Stimulated activated CD8-positive, alpha-beta memory T cell treated with anti-CD3 and anti-CD28 coated beads, Interleukin-12 subunit alpha, Interleukin-12 subunit beta, amount 100 ng/mL, for 24 hours (primary cell): ENCODE measurements around the gene ZNRF3.
A peak's percentile ranks its signal among the peaks of the same experiment; 100 is the strongest.
"Not testable (repeated sequence)": the region's sequence is repeated elsewhere in the genome, so short reads cannot be mapped to it uniquely, and the experiment has no call there.

Experiments used
- DNase-seq: peaks from one replicate; pipeline ENCODE4 v3.0.0-alpha.2; 2020; ENCODE audit errors: extremely low read depth

Gene ZNRF3

DNA sequence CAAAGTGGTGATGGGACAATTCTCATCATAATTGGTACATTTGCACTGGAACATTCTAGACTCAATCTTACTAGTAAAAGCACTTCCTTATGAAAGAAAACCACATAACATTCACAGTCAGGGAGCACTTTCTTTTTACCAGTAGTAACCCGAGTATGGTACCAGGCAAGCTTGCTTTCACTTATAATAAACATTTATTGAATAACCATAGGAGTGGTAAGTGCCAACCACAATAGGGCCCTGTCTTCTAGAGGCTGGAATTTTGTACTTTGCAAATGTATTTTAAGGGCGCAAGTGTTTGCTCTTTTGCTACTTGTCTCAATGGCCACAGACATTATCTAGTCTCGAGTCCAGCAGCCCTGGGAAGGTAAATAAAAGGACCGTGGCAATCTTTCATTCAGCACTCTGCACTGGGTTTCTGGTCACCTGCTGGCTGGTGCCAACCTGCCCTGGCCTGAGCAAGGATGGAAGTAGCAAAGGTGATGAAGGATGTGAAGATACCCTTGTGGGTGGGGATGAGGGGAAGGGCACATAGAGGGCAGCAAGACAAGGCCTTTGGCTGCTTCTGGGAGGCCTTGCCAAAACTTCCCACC, 154.1 kb downstream of the ZNRF3 start:
- no peak for DNase-seq

DNA sequence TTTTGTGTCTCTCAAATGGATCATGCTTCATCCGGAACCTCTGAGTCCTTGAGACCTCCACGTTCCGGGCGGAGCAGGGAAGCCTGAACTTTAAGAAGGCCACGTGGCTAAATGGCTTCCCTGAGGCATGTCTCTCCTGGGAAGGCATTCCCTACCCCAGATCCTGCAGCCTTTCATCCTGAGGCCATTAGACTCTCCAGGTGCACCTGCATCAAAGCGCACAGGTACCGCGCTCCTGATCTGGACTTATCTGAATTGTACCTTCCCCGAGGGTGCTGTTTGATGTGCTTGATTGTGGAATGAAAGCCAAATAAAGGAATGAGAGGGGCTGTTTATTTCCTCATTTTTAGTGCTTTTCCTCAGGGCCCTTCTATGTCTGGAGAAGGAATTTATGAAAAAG, 155.8 kb downstream of the ZNRF3 start:
- DNase-seq, result no peak

DNA sequence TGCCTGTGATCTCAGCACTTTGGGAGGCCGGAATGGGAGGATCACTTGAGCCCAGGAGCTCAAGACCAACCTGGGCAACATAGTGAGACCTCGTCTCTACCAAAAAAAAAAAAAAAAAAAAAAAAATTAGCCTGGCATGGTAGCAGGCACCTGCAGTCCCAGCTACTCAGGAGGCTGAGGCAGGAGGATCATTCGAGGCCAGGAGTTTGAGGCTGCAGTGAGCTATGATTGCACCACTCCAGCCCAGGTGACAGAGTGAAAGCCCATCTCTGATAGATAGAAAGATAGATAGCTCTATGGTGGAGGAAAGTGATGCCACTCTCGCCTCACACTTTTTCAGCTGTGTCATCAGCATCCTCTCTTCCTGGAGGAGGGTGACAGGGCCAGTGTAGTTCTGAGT, 156.3 kb downstream of the ZNRF3 start:
- not testable (repeated sequence) for DNase-seq

DNA sequence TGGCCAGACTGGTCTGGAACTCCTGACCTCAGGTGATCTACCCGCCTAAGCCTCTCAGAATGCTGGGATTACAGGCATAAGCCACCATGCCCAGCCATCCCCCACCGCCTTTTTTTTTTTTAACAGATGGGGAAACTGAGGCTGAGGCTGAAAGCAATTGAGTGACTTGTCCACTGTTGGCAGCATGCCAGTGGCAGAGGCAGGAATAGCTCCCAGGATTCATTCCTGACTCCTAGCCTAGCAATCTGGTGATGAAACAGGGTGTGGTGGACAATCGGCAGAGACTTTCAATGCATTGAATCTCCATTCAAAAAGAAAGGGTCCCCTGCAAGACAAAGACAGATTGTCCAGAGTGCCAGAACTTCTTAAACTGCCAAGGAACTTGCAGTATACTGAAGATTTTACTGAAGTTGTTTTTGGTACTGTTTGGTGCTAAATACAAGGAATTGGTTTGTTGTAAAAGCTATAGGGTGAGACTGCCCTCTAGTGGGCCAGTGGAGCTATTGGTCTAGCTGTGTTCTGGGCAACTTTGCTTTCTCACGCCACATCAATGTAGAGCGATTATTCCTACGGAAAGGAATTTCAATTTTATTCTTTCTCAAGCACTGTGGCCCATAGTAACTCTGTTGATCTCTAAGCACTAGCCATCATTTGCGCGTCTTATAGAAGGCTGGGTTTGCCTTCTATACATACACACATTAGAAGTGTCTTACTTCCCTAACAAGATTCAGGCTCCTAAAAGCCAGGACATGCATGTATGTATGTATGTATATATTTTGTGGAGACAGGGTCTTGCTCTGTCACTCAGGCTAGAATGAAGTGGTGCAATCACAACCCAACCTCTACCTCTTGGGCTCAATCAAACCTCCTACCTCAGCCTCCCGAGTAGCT, 157.3 kb downstream of the ZNRF3 start:
- DNase-seq, result peak; percentile 20

DNA sequence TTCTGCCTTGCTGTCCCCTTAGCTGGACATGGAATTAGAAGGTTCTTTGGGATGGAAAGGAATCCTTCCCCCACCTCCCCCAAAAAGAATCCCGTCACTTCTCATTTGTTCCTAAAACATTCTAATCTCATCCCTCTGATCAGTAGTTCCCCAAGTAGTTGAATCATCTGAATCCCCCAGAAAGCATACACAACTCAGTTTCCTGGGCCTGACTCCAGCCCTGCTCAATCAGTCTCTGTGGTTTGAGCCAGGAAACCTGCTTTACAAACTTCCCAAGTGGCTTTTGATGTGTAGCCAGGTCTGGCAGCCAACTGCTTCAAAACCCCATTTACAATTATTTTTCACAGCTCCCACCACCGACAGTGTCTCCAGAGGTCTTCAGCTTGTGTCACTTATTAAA, 158.0 kb downstream of the ZNRF3 start:
- DNase-seq, result no peak

DNA sequence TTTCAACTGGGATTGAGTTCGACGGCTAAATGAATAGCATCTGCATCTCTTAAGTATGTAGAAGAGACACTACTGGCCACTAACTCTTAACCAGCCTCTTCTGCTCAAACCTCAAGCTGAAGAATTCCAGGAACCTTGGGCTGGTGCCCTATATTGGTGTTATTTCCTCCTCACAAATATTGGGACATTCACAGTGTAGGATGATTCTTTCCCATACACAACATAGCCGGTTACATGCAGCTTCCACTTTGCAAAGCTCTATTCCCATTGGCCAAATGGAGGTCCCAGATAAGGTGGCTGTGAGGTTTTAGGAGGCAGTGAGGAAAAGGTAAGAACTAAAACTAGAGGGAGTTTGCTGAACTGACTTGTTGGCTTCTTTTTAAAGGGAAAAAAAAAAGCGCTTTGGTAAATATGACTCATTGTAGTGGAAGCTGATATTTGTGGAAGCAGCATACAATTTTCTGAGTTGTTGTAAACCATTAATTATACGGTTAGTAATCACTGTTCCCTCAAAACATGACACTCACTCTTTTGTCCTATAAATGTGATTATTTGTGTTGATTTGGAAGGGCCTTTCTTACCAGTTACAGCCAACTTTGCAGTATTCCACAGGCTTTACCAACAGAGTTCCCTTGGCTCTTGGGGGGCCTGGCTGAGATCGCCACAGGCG, 160.7 kb downstream of the ZNRF3 start:
- DNase-seq, result no peak

DNA sequence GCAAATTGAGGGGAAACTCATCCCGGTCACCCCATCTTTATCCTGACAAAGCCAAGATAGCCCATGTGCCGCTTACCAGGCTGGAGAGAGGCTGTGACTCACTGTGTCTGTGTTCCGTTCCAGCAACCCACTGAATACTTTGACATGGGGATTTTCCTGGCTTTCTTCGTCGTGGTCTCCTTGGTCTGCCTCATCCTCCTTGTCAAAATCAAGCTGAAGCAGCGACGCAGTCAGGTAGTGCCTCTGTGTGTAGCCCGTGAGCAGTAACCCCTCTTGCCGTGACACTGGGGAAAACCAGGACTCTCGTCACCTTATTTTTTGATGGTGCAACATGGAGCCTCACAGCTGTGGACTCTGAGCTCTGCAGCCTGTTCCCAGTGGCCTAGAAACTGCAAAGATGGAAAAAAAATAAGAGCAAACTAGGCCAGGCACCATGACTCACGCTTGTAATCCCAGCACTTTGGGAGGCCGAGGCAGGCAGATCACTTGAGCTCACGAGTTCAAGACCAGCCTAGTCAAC, 161.3 kb downstream of the ZNRF3 start:
- DNase-seq, result no peak

DNA sequence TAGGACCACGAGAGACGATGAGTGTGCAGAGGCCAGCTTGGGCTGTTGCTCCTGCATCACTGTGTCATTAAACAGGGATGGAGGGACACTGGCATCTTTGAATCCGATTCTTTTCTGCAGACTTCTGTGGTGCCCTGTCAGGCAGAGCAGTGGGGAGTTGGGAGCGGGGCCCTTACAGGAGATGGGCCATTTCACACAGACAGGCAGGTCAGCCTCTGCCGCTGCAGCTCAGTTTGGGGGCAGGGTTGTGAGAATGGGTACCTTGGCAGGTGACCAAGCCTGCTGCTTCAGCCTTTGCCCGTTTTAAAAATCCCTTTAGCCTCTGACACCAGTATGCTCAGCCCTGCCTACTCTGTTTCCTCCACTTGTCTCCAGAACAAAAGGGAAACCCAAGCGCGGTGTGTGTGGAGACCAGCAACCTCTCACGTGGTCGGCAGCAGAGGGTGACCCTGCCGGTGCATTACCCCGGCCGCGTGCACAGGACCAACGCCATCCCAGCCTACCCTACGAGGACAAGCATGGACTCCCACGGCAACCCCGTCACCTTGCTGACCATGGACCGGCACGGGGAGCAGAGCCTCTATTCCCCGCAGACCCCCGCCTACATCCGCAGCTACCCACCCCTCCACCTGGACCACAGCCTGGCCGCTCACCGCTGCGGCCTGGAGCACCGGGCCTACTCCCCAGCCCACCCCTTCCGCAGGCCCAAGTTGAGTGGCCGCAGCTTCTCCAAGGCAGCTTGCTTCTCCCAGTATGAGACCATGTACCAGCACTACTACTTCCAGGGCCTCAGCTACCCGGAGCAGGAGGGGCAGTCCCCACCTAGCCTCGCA, 165.7 kb downstream of the ZNRF3 start:
- DNase-seq, result no peak

DNA sequence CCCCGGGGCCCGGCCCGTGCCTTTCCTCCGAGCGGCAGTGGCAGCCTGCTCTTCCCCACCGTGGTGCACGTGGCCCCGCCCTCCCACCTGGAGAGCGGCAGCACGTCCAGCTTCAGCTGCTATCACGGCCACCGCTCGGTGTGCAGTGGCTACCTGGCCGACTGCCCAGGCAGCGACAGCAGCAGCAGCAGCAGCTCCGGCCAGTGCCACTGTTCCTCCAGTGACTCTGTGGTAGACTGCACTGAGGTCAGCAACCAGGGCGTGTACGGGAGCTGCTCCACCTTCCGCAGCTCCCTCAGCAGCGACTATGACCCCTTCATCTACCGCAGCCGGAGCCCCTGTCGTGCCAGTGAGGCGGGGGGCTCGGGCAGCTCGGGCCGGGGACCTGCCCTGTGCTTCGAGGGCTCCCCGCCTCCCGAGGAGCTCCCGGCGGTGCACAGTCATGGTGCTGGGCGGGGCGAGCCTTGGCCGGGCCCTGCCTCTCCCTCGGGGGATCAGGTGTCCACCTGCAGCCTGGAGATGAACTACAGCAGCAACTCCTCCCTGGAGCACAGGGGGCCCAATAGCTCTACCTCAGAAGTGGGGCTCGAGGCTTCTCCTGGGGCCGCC, 166.4 kb downstream of the ZNRF3 start:
- no peak for DNase-seq

DNA sequence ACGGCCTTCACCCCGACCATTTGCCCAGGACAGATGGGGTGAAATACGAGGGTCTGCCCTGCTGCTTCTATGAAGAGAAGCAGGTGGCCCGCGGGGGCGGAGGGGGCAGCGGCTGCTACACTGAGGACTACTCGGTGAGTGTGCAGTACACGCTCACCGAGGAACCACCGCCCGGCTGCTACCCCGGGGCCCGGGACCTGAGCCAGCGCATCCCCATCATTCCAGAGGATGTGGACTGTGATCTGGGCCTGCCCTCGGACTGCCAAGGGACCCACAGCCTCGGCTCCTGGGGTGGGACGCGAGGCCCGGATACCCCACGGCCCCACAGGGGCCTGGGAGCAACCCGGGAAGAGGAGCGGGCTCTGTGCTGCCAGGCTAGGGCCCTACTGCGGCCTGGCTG, 167.1 kb downstream of the ZNRF3 start:
- DNase-seq, result no peak

DNA sequence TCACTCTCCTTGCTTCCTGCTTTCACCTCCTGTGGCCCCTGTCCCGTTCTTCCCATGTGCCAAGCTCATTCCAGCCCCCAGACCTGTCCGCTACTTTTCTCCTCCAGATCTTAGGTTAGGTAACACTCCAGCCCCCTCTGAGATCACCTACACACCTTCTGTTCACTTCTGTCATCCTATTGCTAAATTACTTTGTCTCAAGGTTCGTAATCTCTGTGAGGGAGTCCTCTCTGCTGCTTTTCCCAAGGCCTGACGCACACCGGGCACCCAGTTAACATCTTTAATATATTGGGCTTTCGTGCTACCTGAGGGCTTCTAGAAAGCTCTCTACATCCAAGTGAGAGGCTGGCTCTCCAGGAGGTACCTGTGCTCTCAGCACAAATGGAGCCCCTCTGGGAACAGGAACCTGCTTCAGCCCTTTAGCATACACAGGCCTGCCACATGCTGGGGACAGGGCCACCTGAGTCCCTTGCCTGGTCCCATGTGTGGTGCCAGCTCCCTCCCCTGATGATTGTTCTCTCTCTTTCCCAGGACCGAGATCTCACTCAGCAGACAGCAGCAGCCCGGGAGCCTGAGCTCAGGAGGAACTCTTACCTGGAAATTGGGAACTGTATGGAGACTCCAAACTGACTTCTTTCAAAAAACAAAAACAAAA, 169.8 kb downstream of the ZNRF3 start:
- DNase-seq, result no peak

DNA sequence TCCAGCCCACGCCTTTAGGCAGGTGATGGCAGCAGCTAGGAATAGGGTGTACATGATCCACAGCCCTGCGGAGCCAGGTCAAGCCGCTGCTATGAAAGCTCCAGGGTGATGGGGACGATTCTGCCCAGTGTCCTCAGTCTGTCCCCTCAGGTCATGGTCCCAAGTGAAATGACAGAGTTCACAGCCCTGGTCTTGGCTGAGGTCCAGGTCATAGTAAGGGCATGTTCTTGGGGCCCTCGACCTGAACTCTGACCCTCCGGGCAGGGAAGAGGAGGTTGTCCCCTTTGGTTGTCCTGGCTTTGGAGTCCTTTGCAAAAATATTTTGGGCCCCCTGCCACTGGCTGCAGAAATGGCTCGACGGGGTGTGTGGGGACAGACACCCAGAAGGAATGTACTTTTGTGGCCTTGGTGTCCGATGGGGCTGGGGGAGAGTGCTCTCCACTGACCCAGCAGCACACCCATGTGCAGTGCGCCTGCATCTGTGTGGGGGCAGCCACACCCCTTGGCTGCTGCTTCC, 170.9 kb downstream of the ZNRF3 start:
- DNase-seq, result no peak

DNA sequence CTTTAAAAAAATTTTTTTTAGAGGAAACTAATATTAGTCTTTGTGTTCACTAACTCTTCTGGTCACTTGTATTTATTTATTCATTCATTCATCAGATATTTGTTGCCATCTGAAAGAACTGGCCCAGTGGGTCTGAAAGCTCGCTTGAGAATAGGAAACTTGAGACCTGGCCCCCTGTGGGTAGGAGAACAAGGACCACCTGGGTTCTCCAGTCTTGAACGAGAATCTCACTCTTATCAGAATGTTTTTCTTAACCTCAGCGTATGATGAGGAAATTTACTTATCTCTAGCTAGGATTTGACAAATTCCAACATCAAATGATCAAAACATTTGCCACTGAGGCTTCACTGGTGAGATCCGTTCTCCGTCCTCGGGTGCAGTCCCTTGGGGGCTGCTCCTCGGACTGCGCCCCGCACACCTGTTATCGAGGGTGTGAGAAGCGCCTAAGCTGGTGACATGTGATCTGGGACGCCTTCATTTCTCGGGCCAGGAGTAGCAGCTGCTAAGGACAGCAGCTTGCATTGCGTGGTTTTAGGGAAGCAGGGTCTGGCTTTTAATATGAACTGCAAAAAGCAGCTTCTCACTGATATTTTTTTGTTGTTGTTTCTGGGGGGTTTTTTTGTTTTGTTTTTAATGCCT, 171.9 kb downstream of the ZNRF3 start:
- DNase-seq, result no peak

DNA sequence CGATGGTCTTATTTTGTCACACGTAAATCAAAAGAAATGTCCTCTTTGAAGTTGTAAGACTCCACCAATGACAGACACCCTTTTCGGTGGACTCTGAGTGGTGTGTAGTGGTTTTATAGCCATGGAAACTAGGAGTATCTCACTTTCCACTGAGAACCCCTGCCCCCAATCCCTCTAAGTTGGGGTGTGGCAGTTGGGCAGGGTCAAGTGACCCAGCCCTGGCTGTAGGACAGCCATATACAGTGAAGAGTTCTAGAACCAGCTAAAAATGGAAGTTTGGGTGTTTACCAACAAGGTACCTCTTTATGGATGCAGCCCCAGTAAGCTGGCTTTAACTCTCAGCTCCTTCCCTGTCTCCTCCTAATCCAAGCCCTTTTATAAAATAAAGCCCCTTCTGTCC, 173.1 kb downstream of the ZNRF3 start:
- no peak for DNase-seq

DNA sequence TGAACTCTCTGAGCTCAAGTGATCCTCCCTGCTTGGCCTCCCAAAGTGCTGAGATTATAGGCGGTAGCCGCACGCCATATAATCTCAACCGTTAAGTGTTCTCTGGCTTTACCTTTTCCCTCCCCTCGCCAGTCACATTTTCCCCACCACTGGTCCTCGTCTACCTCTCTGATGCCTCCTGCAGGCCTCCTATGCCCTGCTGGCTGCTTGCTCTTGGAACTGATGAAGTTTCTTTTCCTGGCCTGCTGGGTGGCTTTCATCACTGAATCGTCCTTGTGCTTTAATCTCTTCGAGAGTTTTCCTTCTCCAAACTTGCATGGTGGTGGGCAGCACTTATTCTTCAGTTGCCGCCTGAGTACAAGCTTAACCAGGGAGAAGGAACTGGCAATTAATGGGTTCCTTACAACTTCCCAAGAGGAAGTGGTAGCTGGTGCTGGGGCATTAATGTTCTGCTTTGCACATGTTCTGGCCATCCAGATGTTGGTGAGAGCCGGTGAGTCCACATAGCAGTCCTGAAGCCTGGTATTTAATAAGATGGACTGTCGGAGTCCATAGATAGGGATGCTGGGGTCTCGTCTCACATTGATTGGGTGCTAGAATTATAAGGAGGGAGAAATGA, 177.0 kb downstream of the ZNRF3 start:
- no peak for DNase-seq

DNA sequence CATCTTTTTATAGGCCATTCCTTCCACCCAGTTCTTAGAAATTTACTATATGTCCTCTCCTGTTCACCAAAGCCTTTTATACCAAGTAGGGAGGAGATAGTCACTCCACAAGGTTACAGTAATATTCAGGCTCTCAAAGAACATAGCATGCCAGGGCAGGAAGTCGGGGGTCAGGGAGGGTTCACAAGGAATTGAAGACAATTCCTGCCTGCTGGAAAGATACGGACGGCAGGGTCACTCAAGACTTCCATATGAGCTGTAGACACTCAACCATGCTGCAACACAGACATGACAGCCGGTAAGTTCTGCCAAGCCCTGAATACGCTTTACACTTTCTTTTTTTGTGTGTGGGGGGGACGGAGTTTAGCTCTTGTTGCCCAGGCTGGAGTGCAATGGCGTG, 177.6 kb downstream of the ZNRF3 start:
- no peak for DNase-seq

DNA sequence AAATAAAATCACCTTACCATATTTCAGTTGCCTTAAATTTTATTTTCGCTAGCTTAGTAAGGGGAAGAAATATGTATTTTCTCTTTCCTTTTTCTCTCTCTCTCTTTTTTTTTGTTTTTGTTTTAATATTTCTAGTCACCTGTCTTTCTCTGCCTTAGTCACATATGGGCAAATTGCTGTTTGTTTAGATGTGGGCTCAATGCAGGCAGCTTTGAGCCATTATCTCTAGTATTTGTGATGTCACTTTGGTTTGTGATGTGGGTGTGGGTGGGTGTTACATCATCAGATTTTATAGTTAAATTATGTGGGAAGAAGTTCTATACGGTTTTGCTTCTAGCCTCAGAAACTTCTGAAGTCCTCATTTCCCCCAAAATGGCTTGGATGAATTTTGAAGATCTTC, 178.4 kb downstream of the ZNRF3 start, which contains the start of gene C22orf31:
Gene C22orf31 (minus strand): TSS at position 59 of the 400 bp plus-strand sequence. CDS start 39 bp downstream, at position 20.
- no peak for DNase-seq

DNA sequence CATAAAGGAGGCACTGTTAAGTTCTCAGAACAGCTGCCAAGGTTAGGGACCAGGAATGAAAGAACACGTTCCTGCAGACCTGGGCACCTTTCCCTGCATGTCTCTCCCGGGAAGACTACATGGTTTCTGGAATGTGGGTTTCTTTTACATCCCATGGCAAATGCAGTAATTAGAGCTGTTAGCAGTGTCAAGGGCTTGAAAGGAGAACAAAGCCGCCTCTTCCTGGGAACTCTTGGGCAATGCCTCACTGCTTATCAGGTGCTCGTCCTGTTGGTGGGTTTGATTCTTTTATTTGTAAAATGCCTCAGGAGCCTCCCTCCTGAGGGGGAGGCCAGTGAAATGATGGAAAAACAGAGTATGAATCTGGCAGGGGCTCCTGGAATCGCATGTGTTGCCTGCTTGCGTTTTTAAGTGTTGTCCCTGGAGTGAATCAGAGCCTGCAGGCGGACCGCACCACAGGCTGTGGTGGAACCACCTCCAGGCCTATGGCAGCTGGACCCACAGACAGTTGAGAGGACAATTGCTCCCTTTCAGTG, 179.0 kb downstream of the ZNRF3 start:
- DNase-seq, result no peak
